HUES64 (cell line): ENCODE measurements around the gene EVC2.

Experiments
- H3K27ac ChIP-seq: 2 replicates; pipeline ENCODE4 v1.7.0; 2013; ENCODE audit warnings: low read depth, low read length, inconsistent platforms
- H3K27me3 ChIP-seq: 2 replicates; pipeline ENCODE4 v1.6.1; 2013; ENCODE audit warnings: mild to moderate bottlenecking, low read length; ENCODE audit not compliant: insufficient read depth
- H3K36me3 ChIP-seq: 2 replicates; pipeline ENCODE4 v1.6.1; 2013; ENCODE audit warnings: mild to moderate bottlenecking, low read length; ENCODE audit not compliant: insufficient read depth
- H3K4me1 ChIP-seq: 2 replicates; pipeline ENCODE4 v1.6.1; 2013; ENCODE audit warnings: mild to moderate bottlenecking, low read length, moderate library complexity; ENCODE audit not compliant: insufficient read depth
- H3K4me3 ChIP-seq: 2 replicates; pipeline ENCODE4 v1.5.1; 2013; ENCODE audit warnings: mild to moderate bottlenecking, low read length, moderate library complexity
- H3K9ac ChIP-seq: 2 replicates; pipeline ENCODE4 v1.6.1; 2013; ENCODE audit warnings: mild to moderate bottlenecking, low read depth, low read length
- H3K9me3 ChIP-seq: 2 replicates; pipeline ENCODE4 v1.6.1; 2013; ENCODE audit warnings: low read depth, low read length; ENCODE audit not compliant: insufficient read depth
- whole genome bisulfite sequencing: fragments of 150-250, 120-280 bp; methylation state at CpG from one replicate; pipeline ENCODE4 v1.1.7; 2013; ENCODE audit warnings: missing lambda C conversion rate; 5-methylcytosine and 5-hydroxymethylcytosine counted together

EVC2 gene

DNA sequence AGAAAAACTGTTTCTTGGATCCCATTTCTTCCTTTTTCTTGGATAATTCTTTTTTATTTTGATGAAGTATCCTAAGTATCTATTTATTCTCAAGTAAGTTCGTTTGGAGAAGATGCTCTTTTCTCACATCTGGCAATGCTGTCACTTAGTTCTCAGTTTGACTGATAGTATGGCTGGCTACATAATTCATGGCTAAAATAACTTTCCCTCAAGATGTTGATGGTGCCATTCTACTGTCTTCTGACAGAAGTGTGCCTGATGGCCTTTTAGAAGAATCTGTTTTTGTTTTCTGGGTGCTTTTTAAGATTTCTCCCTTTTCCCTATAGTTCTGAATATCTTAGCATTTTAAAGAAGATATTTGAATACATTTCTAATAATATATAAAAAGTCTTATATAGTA lies 41.6 kb downstream of the EVC2 start:
- Histone ChIP-seq H3K9ac (no peak overlapping the region), H3K4me1 (no peaks in the 10 kb centered on the region), H3K36me3 (peaks cover 15% of the 10 kb centered on the region), H3K4me3 (no peak overlapping the region), H3K27me3 (no peaks in the 10 kb centered on the region), H3K27ac (no peak overlapping the region), H3K9me3 (peaks cover 30% of the 10 kb centered on the region)
- WGBS = no CpG with 5 or more reads among the region's 1 CpG

DNA sequence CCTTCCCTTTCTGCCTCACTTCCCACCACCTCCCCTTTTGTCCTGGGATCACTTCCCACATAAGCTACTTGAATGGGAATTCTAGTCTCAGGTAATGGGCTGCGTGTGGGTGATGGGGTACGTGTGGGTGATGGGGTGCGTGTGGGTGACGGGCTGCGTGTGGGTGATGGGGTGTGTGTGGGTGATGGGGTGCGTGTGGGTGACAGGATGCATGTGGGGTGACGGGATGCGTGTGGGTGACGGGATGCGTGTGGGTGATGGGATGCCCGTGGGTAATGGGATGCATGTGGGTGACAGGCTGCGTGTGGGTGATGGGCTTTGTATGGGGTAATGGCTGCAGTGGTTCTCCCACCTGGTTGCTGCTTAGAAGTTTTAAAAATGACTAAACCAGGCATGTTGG lies 43.6 kb downstream of the EVC2 start:
- Histone ChIP-seq H3K4me1 (no peaks in the 10 kb centered on the region), H3K27ac (no peak overlapping the region), H3K36me3 (peaks cover 23% of the 10 kb centered on the region), H3K4me3 (no peak overlapping the region), H3K27me3 (no peaks in the 10 kb centered on the region), H3K9me3 (peaks cover 29% of the 10 kb centered on the region), H3K9ac (no peak overlapping the region)
- WGBS = 98% methylated on average over 12 of the region's 12 CpGs

DNA sequence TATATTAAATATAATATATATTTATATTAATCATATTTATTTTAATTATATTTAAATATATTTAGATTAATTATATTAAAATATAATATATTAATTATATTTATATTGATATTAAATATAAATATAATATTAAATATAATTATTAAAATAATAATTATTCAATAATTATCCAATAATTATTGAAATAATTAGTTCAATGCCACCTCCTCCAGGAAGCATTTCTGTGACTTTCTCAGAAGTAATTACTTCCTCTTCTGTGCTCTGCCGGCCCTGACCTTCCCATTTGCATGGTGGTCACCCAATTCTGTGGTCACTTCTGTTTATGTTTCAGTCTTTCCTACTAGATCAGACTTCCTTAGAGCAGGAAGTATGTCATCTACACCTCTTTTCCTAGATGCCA lies 45.8 kb downstream of the EVC2 start:
- 98% methylated on average over 1 of the region's 1 CpG for WGBS
- Histone ChIP-seq H3K27me3 (no peaks in the 10 kb centered on the region), H3K27ac (no peak overlapping the region), H3K9ac (no peak overlapping the region), H3K36me3 (peaks cover 23% of the 10 kb centered on the region), H3K4me1 (no peaks in the 10 kb centered on the region), H3K9me3 (peaks cover 14% of the 10 kb centered on the region), H3K4me3 (no peak overlapping the region)

- Histone ChIP-seq H3K27me3 (no peaks in the 10 kb centered on the region), H3K4me3 (no peak overlapping the region), H3K36me3 (peaks cover 23% of the 10 kb centered on the region), H3K4me1 (no peaks in the 10 kb centered on the region), H3K9me3 (peaks cover 9% of the 10 kb centered on the region; the same call in 1 of the 2 replicates), H3K9ac (no peak overlapping the region), H3K27ac (no peak overlapping the region)
- 97% methylated on average over 4 of the region's 4 CpGs for WGBS
Observed at GRCh38 chr4:5661237-5661636, 47.1 kb downstream of the EVC2 start.

- H3K9me3 ChIP-seq = peaks cover 9% of the 10 kb centered on the region; the same call in 1 of the 2 replicates
- H3K27me3 ChIP-seq = no peaks in the 10 kb centered on the region
- 95% methylated on average over 1 of the region's 1 CpG for WGBS
- peaks cover 23% of the 10 kb centered on the region for H3K36me3 ChIP-seq
- no peaks in the 10 kb centered on the region for H3K4me1 ChIP-seq
- no peak overlapping the region for H3K27ac ChIP-seq
- H3K9ac ChIP-seq = no peak overlapping the region
- H3K4me3 ChIP-seq = no peak overlapping the region
Observed at GRCh38 chr4:5660185-5660584, 48.2 kb downstream of the EVC2 start.

DNA sequence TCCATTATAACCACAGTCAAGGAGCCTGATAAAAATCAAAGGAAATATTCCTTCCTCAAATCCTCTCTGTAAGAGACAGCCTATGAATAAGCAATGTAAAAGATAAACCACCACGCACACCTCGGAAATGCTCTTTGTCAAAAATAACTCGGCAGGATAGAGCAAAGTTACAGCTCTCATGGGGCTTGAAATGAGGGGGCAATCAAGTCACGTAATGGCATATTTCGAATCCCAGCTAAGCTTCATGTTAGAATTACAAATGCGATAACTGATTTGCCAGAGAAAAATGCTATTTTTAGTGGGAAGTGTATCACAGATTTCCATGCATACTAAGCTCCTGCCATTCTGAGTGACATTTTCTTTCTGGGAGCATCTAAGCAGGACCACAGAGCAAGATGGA lies 49.4 kb downstream of the EVC2 start:
- Histone ChIP-seq H3K9ac (no peak overlapping the region), H3K4me1 (no peaks in the 10 kb centered on the region), H3K4me3 (no peak overlapping the region), H3K27me3 (no peaks in the 10 kb centered on the region), H3K27ac (no peak overlapping the region), H3K36me3 (peaks cover 25% of the 10 kb centered on the region), H3K9me3 (peaks cover 9% of the 10 kb centered on the region; the same call in 1 of the 2 replicates)
- WGBS = 96% methylated on average over 6 of the region's 6 CpGs

DNA sequence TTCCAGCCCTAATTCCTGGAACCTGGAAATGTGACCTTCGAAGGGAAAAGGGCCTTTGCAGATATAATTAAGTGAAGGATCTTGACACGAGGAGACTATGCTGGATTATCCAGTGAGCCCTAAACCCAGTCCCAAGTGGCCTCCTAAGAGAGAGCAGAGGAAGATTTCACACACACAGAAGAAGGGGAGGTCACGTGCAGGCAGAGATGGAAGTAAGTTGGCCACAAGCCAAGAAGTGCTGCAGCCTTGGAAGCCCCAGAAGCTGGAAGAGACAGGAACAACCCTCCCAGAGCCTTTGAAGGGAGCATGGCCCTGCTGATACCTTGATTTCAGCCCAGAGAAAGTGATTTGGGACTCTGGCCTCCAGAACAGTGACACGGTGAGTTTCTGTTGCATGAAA lies 51.9 kb downstream of the EVC2 start:
- Histone ChIP-seq H3K4me3 (no peak overlapping the region), H3K4me1 (no peaks in the 10 kb centered on the region), H3K27ac (no peak overlapping the region), H3K9me3 (peaks cover 2% of the 10 kb centered on the region; the same call in 1 of the 2 replicates), H3K36me3 (peaks cover 20% of the 10 kb centered on the region), H3K27me3 (no peaks in the 10 kb centered on the region), H3K9ac (no peak overlapping the region)
- 94% methylated on average over 4 of the region's 4 CpGs for WGBS

GRCh38 chr4:5654791-5655190 lies 53.6 kb downstream of the EVC2 start:
- WGBS = 95% methylated on average over 11 of the region's 11 CpGs
- peaks cover 15% of the 10 kb centered on the region for H3K36me3 ChIP-seq
- H3K4me3 ChIP-seq = no peak overlapping the region
- no peaks in the 10 kb centered on the region for H3K4me1 ChIP-seq
- H3K9ac ChIP-seq = no peak overlapping the region
- no peak overlapping the region for H3K27ac ChIP-seq
- H3K9me3 ChIP-seq = no peaks in the 10 kb centered on the region
- H3K27me3 ChIP-seq = no peaks in the 10 kb centered on the region

DNA sequence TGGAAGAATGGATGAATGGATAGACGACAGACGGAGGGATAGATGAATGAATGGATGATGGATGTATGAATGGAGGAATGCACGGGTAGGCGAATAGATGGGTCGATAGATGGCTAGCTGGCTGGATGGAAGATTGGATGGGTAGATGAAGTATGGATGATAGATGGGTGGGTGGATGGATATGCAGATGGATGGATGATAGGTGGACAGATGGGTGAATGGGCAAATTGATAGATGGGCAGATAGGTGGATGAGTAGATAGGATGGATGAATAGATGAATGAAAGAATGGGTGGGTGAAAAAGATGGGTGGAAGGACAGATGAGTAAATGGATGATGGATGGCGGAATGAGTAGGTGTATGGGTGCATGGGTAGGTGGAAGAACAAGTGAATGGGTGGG lies 57.3 kb downstream of the EVC2 start:
- H3K4me3 ChIP-seq = no peak overlapping the region
- H3K36me3 ChIP-seq = peaks cover 15% of the 10 kb centered on the region
- WGBS = 92% methylated on average over 6 of the region's 6 CpGs
- H3K9me3 ChIP-seq = no peaks in the 10 kb centered on the region
- no peaks in the 10 kb centered on the region for H3K4me1 ChIP-seq
- H3K27me3 ChIP-seq = no peaks in the 10 kb centered on the region
- H3K9ac ChIP-seq = no peak overlapping the region
- H3K27ac ChIP-seq = no peak overlapping the region

DNA sequence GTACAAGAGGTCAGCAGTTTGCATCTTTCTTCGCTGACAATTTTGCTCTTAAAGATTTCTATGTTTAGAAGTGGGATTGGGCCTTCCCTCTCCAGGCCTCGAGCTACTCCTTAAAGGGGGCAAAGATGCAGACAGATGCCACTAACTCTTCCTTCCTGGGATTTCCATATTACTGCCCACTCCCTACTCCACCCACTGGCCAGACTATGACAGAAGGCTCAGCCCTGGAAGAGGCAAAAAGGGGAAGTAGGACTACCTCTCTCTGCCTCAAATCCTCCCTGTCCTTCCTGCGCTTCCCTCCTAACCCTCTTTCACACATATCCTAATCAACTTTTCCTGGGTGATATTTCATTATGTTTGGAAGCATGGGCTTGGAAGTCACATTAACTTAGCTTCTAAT lies 58.3 kb downstream of the EVC2 start:
- H3K9ac ChIP-seq = no peak overlapping the region
- no peaks in the 10 kb centered on the region for H3K9me3 ChIP-seq
- H3K4me1 ChIP-seq = no peaks in the 10 kb centered on the region
- H3K27ac ChIP-seq = no peak overlapping the region
- no peaks in the 10 kb centered on the region for H3K27me3 ChIP-seq
- no peak overlapping the region for H3K4me3 ChIP-seq
- WGBS = 95% methylated on average over 3 of the region's 3 CpGs
- peaks cover 15% of the 10 kb centered on the region for H3K36me3 ChIP-seq

- Histone ChIP-seq H3K9me3 (no peaks in the 10 kb centered on the region), H3K27me3 (no peaks in the 10 kb centered on the region), H3K4me3 (no peak overlapping the region), H3K4me1 (no peaks in the 10 kb centered on the region), H3K9ac (no peak overlapping the region), H3K36me3 (peaks cover 2% of the 10 kb centered on the region; the same call in 1 of the 2 replicates), H3K27ac (no peak overlapping the region)
- 96% methylated on average over 7 of the region's 7 CpGs for WGBS
Observed at GRCh38 chr4:5647351-5647750, 61.0 kb downstream of the EVC2 start.

- Histone ChIP-seq H3K4me1 (no peaks in the 10 kb centered on the region), H3K27me3 (no peaks in the 10 kb centered on the region), H3K36me3 (peaks cover 16% of the 10 kb centered on the region), H3K9ac (no peak overlapping the region), H3K4me3 (no peak overlapping the region), H3K9me3 (no peaks in the 10 kb centered on the region), H3K27ac (no peak overlapping the region)
- WGBS = 71% methylated on average over 3 of the region's 3 CpGs
Observed at GRCh38 chr4:5640096-5640495, 68.3 kb downstream of the EVC2 start.
